ENCODE data around the gene KPNB1.
A peak's percentile ranks its signal among the peaks of the same experiment; 100 is the strongest.
"Not testable (repeated sequence)": the region's sequence is repeated elsewhere in the genome, so short reads cannot be mapped to it uniquely, and the experiment has no call there.

The KPNB1 gene

GRCh38 chr17:47682727-47683126, 33.0 kb downstream of the KPNB1 start:
- not testable (repeated sequence) for DNase-seq

- DNase-seq = no peak
Observed at GRCh38 chr17:47684025-47684424, 34.3 kb downstream of the KPNB1 start.

- DNase-seq = no peak
Observed at GRCh38 chr17:47684535-47685193, 34.9 kb downstream of the KPNB1 start.

- DNase-seq = no peak
Observed at GRCh38 chr17:47685556-47686275, 36.0 kb downstream of the KPNB1 start.

- no peak for DNase-seq
Observed at GRCh38 chr17:47686276-47686635, 36.5 kb downstream of the KPNB1 start.

GRCh38 chr17:47686664-47687327, 37.1 kb downstream of the KPNB1 start:
- DNase-seq = no peak

- no peak for DNase-seq
Observed at GRCh38 chr17:47687328-47687690, 37.6 kb downstream of the KPNB1 start.

- no peak for DNase-seq
Observed at GRCh38 chr17:47687748-47688147, 38.0 kb downstream of the KPNB1 start.

GRCh38 chr17:47690121-47690520, 40.4 kb downstream of the KPNB1 start:
- no peak for DNase-seq

GRCh38 chr17:47692137-47692894, 42.6 kb downstream of the KPNB1 start:
- no peak for DNase-seq

GRCh38 chr17:47692895-47693730, 43.4 kb downstream of the KPNB1 start:
- no peak for DNase-seq

- peak in 1 of 2 experiments; percentile 12 for DNase-seq
Observed at GRCh38 chr17:47693731-47694580, 44.2 kb downstream of the KPNB1 start, which contains the start of gene TBKBP1. TBKBP1 (plus strand) TSS chr17:47694161; CDS start chr17:47696113, 1,952 bp downstream.

- DNase-seq = no peak
Observed at GRCh38 chr17:47694581-47695428, 45.1 kb downstream of the KPNB1 start.

GRCh38 chr17:47695429-47696376, 46.0 kb downstream of the KPNB1 start:
- no peak for DNase-seq

- DNase-seq = no peak
Observed at GRCh38 chr17:47696717-47697642, 47.3 kb downstream of the KPNB1 start.

GRCh38 chr17:47697906-47698711, 48.4 kb downstream of the KPNB1 start:
- DNase-seq = no peak

Data from NCI-H187 (cell line).